Measurements from ENCODE around the gene OR52B4.

DNA sequence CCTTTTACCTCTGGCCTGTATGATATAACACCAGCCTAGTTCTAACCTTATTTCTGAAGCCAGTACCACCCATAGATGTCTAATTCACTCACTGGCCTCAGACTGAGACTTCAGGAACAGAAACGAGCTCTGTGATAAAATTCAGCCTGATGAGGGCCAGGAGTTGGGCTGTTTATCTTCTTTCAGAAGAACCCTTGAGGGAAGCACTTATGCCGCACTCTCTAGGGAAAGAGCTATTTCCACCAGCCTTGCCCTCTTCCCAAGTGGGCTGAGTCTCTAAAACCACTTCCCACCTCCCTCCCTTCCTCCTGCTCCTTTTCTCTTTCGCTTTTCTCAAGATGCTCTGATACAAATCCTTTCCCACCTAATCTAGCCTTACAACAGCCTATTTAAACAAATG, 2.0 kb upstream of the OR52B4 start:
- TF ChIP-seq, protein P1, sequence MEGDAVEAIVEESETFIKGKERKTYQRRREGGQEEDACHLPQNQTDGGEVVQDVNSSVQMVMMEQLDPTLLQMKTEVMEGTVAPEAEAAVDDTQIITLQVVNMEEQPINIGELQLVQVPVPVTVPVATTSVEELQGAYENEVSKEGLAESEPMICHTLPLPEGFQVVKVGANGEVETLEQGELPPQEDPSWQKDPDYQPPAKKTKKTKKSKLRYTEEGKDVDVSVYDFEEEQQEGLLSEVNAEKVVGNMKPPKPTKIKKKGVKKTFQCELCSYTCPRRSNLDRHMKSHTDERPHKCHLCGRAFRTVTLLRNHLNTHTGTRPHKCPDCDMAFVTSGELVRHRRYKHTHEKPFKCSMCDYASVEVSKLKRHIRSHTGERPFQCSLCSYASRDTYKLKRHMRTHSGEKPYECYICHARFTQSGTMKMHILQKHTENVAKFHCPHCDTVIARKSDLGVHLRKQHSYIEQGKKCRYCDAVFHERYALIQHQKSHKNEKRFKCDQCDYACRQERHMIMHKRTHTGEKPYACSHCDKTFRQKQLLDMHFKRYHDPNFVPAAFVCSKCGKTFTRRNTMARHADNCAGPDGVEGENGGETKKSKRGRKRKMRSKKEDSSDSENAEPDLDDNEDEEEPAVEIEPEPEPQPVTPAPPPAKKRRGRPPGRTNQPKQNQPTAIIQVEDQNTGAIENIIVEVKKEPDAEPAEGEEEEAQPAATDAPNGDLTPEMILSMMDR (IDR thresholded peaks at IDR 0.05; ENCODE audit: borderline replicate concordance, extremely low read depth, low read length, poor library complexity, severe bottlenecking), result no peak
- no peak for TF ChIP-seq EZH2 (IDR thresholded peaks at IDR 0.05; ENCODE audit: borderline replicate concordance, low read depth, low read length, severe bottlenecking)
